K562 (cell line): ENCODE data around the gene CSNK1G1. TPM values are rescaled to one million over a fixed set of nuclear protein-coding genes. Genes with fewer than 3 reads are reported as not detected.

Experiments used
- polyA plus RNA-seq, 8 experiments: library from polyadenylated mRNA; depleted of rRNA in 4 of 8; stranded (reverse) in 5 of 8; unstranded in 3 of 8; fragments of >200 nt; fragmentation: Nextera tagmentation in 2 of 8; fragmentation: Illumina TruSeq in 1 of 8; extraction: Ambion mirVana in 2 of 8; extraction: Trizol in 1 of 8; gene quantifications; 2 replicates each; pipeline versions ENCODE4 v1.2.1 to v1.2.3, GENCODE V29; 2011 to 2014; ENCODE audit warnings: inconsistent platforms in 1 of 8, missing spikeins in 1 of 8
- small RNA-seq: library from RNA; depleted of rRNA; stranded (forward); fragments of <200 nt; gene quantifications from one replicate; pipeline ENCODE3, GENCODE V24; 2014
- total RNA-seq, 7 experiments: library from RNA; depleted of rRNA in 6 of 7; stranded (reverse); fragments of >200 nt in 6 of 7; fragmentation: Illumina TruSeq in 2 of 7; extraction: Trizol in 2 of 7; gene quantifications; 2 replicates each; pipeline versions ENCODE4 v1.2.1 to v1.2.3, GENCODE V29; 2011 to 2021; ENCODE audit warnings: low replicate concordance in 1 of 7

Gene CSNK1G1
- total and polyA plus RNA-seq, 9 of the 15 experiments (the other 6 are each of a cell fraction or from before 2014, with no cell fraction given), result 4.5 to 18.5 (median 9.5) TPM

Small RNA genes lying within 50 kb of the gene (small RNA-seq; reads per million reads assigned to genes)
- gene RF00554, result not detected

Other genes with a start within 250 kb of the CSNK1G1 start
- gene SNX22, start 204.4 kb downstream of the CSNK1G1 start, total RNA-seq (2014; rRNA removed), result 2.1 and 2.3 TPM in 2 replicates
- 0.99 and 1.2 TPM in 2 replicates for gene SNX22, start 204.4 kb downstream of the CSNK1G1 start, total RNA-seq (2014; rRNA removed; fragmentation: Illumina TruSeq; extraction: Trizol)
- 1.1 and 1.2 TPM in 2 replicates for gene SNX22, start 204.4 kb downstream of the CSNK1G1 start, total RNA-seq (2015; rRNA removed; fragmentation: Illumina TruSeq; extraction: Trizol)
- gene SNX22, start 204.4 kb downstream of the CSNK1G1 start, total RNA-seq (2021), result 1.8 and 3.0 TPM in 2 replicates
- gene SNX22, start 204.4 kb downstream of the CSNK1G1 start, polyA plus RNA-seq (2011; rRNA removed), result 0.89 and 0.91 TPM in 2 replicates
- 0.98 and 1.3 TPM in 2 replicates for gene SNX22, start 204.4 kb downstream of the CSNK1G1 start, polyA plus RNA-seq (2014; fragmentation: Illumina TruSeq; extraction: Trizol)
- 1 to 10 TPM; 2.0 TPM for gene SNX22, start 204.4 kb downstream of the CSNK1G1 start, polyA plus RNA-seq (2014; fragmentation: Nextera tagmentation; extraction: Ambion mirVana)
- gene SNX22, start 204.4 kb downstream of the CSNK1G1 start, polyA plus RNA-seq (2014; rRNA removed), result 1.7 and 2.0 TPM in 2 replicates
- 381 and 402 TPM in 2 replicates for gene PPIB, start 193.2 kb downstream of the CSNK1G1 start, total RNA-seq (2014; rRNA removed)
- gene PPIB, start 193.2 kb downstream of the CSNK1G1 start, total RNA-seq (2014; rRNA removed; fragmentation: Illumina TruSeq; extraction: Trizol), result 258 and 306 TPM in 2 replicates
- gene PPIB, start 193.2 kb downstream of the CSNK1G1 start, total RNA-seq (2015; rRNA removed; fragmentation: Illumina TruSeq; extraction: Trizol), result 403 and 418 TPM in 2 replicates
- gene PPIB, start 193.2 kb downstream of the CSNK1G1 start, total RNA-seq (2021), result 374 and 413 TPM in 2 replicates
- gene PPIB, start 193.2 kb downstream of the CSNK1G1 start, polyA plus RNA-seq (2011; rRNA removed), result 410 and 460 TPM in 2 replicates
- 535 and 580 TPM in 2 replicates for gene PPIB, start 193.2 kb downstream of the CSNK1G1 start, polyA plus RNA-seq (2014; fragmentation: Illumina TruSeq; extraction: Trizol)
- 100 to 1,000 TPM; 652 to 746 TPM for gene PPIB, start 193.2 kb downstream of the CSNK1G1 start, polyA plus RNA-seq (2014; fragmentation: Nextera tagmentation; extraction: Ambion mirVana)
- 419 and 439 TPM in 2 replicates for gene PPIB, start 193.2 kb downstream of the CSNK1G1 start, polyA plus RNA-seq (2014; rRNA removed)
- gene PCLAF, start 25.3 kb upstream of the CSNK1G1 start, total RNA-seq (2014; rRNA removed), result 112 and 135 TPM in 2 replicates
- 305 and 406 TPM in 2 replicates for gene PCLAF, start 25.3 kb upstream of the CSNK1G1 start, total RNA-seq (2014; rRNA removed; fragmentation: Illumina TruSeq; extraction: Trizol)
- gene PCLAF, start 25.3 kb upstream of the CSNK1G1 start, total RNA-seq (2015; rRNA removed; fragmentation: Illumina TruSeq; extraction: Trizol), result 111 and 113 TPM in 2 replicates
- gene PCLAF, start 25.3 kb upstream of the CSNK1G1 start, total RNA-seq (2021), result 132 and 161 TPM in 2 replicates
- gene PCLAF, start 25.3 kb upstream of the CSNK1G1 start, polyA plus RNA-seq (2011; rRNA removed), result 331 and 560 TPM in 2 replicates
- 427 and 492 TPM in 2 replicates for gene PCLAF, start 25.3 kb upstream of the CSNK1G1 start, polyA plus RNA-seq (2014; fragmentation: Illumina TruSeq; extraction: Trizol)
- 100 to 1,000 TPM; 715 to 881 TPM for gene PCLAF, start 25.3 kb upstream of the CSNK1G1 start, polyA plus RNA-seq (2014; fragmentation: Nextera tagmentation; extraction: Ambion mirVana)
- gene PCLAF, start 25.3 kb upstream of the CSNK1G1 start, polyA plus RNA-seq (2014; rRNA removed), result 360 and 565 TPM in 2 replicates
- gene TRIP4, start 31.7 kb upstream of the CSNK1G1 start, total RNA-seq (2014; rRNA removed), result 6.6 and 7.6 TPM in 2 replicates
- 10.9 and 14.9 TPM in 2 replicates for gene TRIP4, start 31.7 kb upstream of the CSNK1G1 start, total RNA-seq (2014; rRNA removed; fragmentation: Illumina TruSeq; extraction: Trizol)
- 10.4 and 12.4 TPM in 2 replicates for gene TRIP4, start 31.7 kb upstream of the CSNK1G1 start, total RNA-seq (2015; rRNA removed; fragmentation: Illumina TruSeq; extraction: Trizol)
- gene TRIP4, start 31.7 kb upstream of the CSNK1G1 start, total RNA-seq (2021), result 15.5 and 17.4 TPM in 2 replicates
- 17.4 and 21.9 TPM in 2 replicates for gene TRIP4, start 31.7 kb upstream of the CSNK1G1 start, polyA plus RNA-seq (2011; rRNA removed)
- 22.1 and 23.3 TPM in 2 replicates for gene TRIP4, start 31.7 kb upstream of the CSNK1G1 start, polyA plus RNA-seq (2014; fragmentation: Illumina TruSeq; extraction: Trizol)
- gene TRIP4, start 31.7 kb upstream of the CSNK1G1 start, polyA plus RNA-seq (2014; fragmentation: Nextera tagmentation; extraction: Ambion mirVana), result 10 to 100 TPM; 11.7 to 16.7 TPM
- gene TRIP4, start 31.7 kb upstream of the CSNK1G1 start, polyA plus RNA-seq (2014; rRNA removed), result 17.2 and 20.1 TPM in 2 replicates
- gene ZNF609, start 104.4 kb upstream of the CSNK1G1 start, total RNA-seq (2014; rRNA removed), result 17.1 and 18.2 TPM in 2 replicates
- 21.9 and 23.5 TPM in 2 replicates for gene ZNF609, start 104.4 kb upstream of the CSNK1G1 start, total RNA-seq (2014; rRNA removed; fragmentation: Illumina TruSeq; extraction: Trizol)
- gene ZNF609, start 104.4 kb upstream of the CSNK1G1 start, total RNA-seq (2015; rRNA removed; fragmentation: Illumina TruSeq; extraction: Trizol), result 17.8 and 19.6 TPM in 2 replicates
- gene ZNF609, start 104.4 kb upstream of the CSNK1G1 start, total RNA-seq (2021), result 38.4 and 38.7 TPM in 2 replicates
- 21.3 TPM in 2 replicates for gene ZNF609, start 104.4 kb upstream of the CSNK1G1 start, polyA plus RNA-seq (2011; rRNA removed)
- 29.2 and 34.2 TPM in 2 replicates for gene ZNF609, start 104.4 kb upstream of the CSNK1G1 start, polyA plus RNA-seq (2014; fragmentation: Illumina TruSeq; extraction: Trizol)
- gene ZNF609, start 104.4 kb upstream of the CSNK1G1 start, polyA plus RNA-seq (2014; fragmentation: Nextera tagmentation; extraction: Ambion mirVana), result 1 to 10 TPM; 3.0 to 7.6 TPM
- gene ZNF609, start 104.4 kb upstream of the CSNK1G1 start, polyA plus RNA-seq (2014; rRNA removed), result 15.2 and 16.0 TPM in 2 replicates